Progenitor cell of endocrine pancreas (in vitro differentiated cells): ENCODE results near the gene VEPH1. TPM values are rescaled to one million over a fixed set of nuclear protein-coding genes. Genes with fewer than 3 reads are reported as not detected.

Source experiments
- DNase-seq: peaks from one replicate; pipeline ENCODE4 v3.0.0; 2021; ENCODE audit warnings: low spot score; ENCODE audit not compliant: unreplicated experiment
- H3K27ac Mint-ChIP-seq: 2 replicates; pipeline ENCODE4 v1.8.0; 2021; ENCODE audit warnings: mild to moderate bottlenecking, moderate library complexity, mixed read lengths
- H3K27me3 Mint-ChIP-seq: 2 replicates; pipeline ENCODE4 v1.8.0; 2021; ENCODE audit warnings: mixed read lengths
- H3K36me3 Mint-ChIP-seq: 2 replicates; pipeline ENCODE4 v1.8.0; 2022; ENCODE audit warnings: mixed read lengths; ENCODE audit not compliant: insufficient read depth
- H3K4me1 Mint-ChIP-seq: 2 replicates; pipeline ENCODE4 v1.8.0; 2021; ENCODE audit warnings: low read depth, mixed read lengths
- H3K4me3 Mint-ChIP-seq: 2 replicates; pipeline ENCODE4 v1.8.0; 2021; ENCODE audit warnings: low read depth, mild to moderate bottlenecking, moderate library complexity, mixed read lengths
- H3K9me3 Mint-ChIP-seq: 2 replicates; pipeline ENCODE4 v1.8.0; 2021; ENCODE audit warnings: low read depth, mixed read lengths
- total RNA-seq: library from RNA; stranded (reverse); gene quantifications from 2 replicates; pipeline ENCODE4 v1.2.1, GENCODE V29; 2021
- TF ChIP-seq, protein P1 (sequence below): fragments of 200-600 bp; sonication (generic); IDR thresholded peaks from one replicate; pipeline ENCODE4 v1.5.0; 2021; ENCODE audit warnings: antibody characterized with exemption, mild to moderate bottlenecking; ENCODE audit not compliant: unreplicated experiment

VEPH1 gene
- total RNA-seq, 1 donor from 2014 or later, result 12.3 TPM

- peak overlapping the region; percentile 7 for H3K27ac Mint-ChIP-seq
- H3K4me1 Mint-ChIP-seq, result peaks cover 2% of the 10 kb centered on the region
- DNase-seq, result no peak
- TF ChIP-seq, protein P1, sequence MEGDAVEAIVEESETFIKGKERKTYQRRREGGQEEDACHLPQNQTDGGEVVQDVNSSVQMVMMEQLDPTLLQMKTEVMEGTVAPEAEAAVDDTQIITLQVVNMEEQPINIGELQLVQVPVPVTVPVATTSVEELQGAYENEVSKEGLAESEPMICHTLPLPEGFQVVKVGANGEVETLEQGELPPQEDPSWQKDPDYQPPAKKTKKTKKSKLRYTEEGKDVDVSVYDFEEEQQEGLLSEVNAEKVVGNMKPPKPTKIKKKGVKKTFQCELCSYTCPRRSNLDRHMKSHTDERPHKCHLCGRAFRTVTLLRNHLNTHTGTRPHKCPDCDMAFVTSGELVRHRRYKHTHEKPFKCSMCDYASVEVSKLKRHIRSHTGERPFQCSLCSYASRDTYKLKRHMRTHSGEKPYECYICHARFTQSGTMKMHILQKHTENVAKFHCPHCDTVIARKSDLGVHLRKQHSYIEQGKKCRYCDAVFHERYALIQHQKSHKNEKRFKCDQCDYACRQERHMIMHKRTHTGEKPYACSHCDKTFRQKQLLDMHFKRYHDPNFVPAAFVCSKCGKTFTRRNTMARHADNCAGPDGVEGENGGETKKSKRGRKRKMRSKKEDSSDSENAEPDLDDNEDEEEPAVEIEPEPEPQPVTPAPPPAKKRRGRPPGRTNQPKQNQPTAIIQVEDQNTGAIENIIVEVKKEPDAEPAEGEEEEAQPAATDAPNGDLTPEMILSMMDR, result no peak
- H3K36me3 Mint-ChIP-seq, result no peaks in the 10 kb centered on the region
- no peak overlapping the region for H3K4me3 Mint-ChIP-seq
- H3K27me3 Mint-ChIP-seq, result no peaks in the 10 kb centered on the region
- H3K9me3 Mint-ChIP-seq, result no peaks in the 10 kb centered on the region
Measured at GRCh38 chr3:157271283-157271882, 231.8 kb downstream of the VEPH1 start.

DNA sequence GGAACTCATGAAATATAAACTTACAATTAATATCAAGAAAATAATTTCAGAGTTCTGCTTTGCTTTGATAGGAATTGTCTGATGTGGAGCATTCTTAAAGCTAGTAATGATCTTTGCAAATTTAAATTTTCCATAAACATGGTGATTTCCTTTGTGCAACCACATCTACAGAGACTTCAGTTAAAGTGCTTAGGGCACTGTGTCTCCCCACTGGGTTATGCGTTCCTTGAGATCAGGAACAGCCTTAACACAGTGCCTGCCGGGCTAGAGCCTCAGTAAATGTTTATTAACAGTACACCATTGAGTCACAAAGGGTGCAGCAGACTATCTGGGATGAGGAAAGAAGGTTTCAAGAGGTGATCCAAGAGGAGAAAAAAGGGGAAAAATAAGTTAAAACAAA is 235.2 kb downstream of the VEPH1 start:
- no peak overlapping the region for H3K27ac Mint-ChIP-seq

GRCh38 chr3:157265931-157266330 is 237.3 kb downstream of the VEPH1 start:
- TF ChIP-seq, protein P1, result no peak
- Mint-ChIP-seq H3K27ac (no peak overlapping the region), H3K9me3 (no peaks in the 10 kb centered on the region), H3K4me3 (no peak overlapping the region), H3K36me3 (no peaks in the 10 kb centered on the region), H3K4me1 (no peaks in the 10 kb centered on the region), H3K27me3 (no peaks in the 10 kb centered on the region)
- DNase-seq, result no peak

More for the DNA sequence above, 235.2 kb downstream of the VEPH1 start:
- H3K36me3 Mint-ChIP-seq, result no peaks in the 10 kb centered on the region
- peaks cover 2% of the 10 kb centered on the region for H3K4me1 Mint-ChIP-seq
- no peaks in the 10 kb centered on the region for H3K27me3 Mint-ChIP-seq
- TF ChIP-seq, protein P1, result no peak
- DNase-seq, result no peak
- no peaks in the 10 kb centered on the region for H3K9me3 Mint-ChIP-seq
- no peak overlapping the region for H3K4me3 Mint-ChIP-seq

- H3K27ac Mint-ChIP-seq, result no peak overlapping the region
Measured at GRCh38 chr3:157263027-157263426, 240.2 kb downstream of the VEPH1 start.

DNA sequence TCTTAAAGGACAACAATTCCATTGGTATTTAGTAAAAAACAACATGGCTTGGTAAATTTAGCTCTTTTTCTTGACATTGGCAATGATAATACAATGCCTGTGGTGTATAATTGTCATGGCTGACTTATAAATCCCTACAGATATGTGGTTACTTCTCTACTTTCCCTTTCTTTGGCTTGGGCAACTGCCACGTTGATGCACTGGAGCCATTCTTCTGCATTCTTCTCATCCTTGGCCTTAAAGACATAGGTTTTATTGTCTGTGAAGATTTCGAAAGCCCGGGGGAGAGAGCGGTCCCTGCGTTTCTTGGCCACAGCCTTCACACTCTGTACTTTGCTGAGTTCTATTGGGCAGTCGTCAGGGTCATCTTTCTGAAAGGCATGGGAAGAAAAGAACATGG is 242.2 kb downstream of the VEPH1 start:
- H3K9me3 Mint-ChIP-seq, result no peaks in the 10 kb centered on the region
- no peak overlapping the region for H3K27ac Mint-ChIP-seq
- H3K36me3 Mint-ChIP-seq, result no peaks in the 10 kb centered on the region

More at GRCh38 chr3:157263027-157263426, 240.2 kb downstream of the VEPH1 start:
- no peak for DNase-seq
- H3K9me3 Mint-ChIP-seq, result no peaks in the 10 kb centered on the region
- no peaks in the 10 kb centered on the region for H3K36me3 Mint-ChIP-seq
- H3K27me3 Mint-ChIP-seq, result no peaks in the 10 kb centered on the region
- TF ChIP-seq, protein P1, result no peak
- peaks cover 3% of the 10 kb centered on the region for H3K4me1 Mint-ChIP-seq
- H3K4me3 Mint-ChIP-seq, result no peak overlapping the region

More for the DNA sequence above, 242.2 kb downstream of the VEPH1 start:
- Mint-ChIP-seq H3K27me3 (no peaks in the 10 kb centered on the region), H3K4me3 (no peak overlapping the region), H3K4me1 (peaks cover 3% of the 10 kb centered on the region)
- DNase-seq, result no peak
- TF ChIP-seq, protein P1, result no peak
